Measurements from ENCODE around the gene FARP1.

DNA sequence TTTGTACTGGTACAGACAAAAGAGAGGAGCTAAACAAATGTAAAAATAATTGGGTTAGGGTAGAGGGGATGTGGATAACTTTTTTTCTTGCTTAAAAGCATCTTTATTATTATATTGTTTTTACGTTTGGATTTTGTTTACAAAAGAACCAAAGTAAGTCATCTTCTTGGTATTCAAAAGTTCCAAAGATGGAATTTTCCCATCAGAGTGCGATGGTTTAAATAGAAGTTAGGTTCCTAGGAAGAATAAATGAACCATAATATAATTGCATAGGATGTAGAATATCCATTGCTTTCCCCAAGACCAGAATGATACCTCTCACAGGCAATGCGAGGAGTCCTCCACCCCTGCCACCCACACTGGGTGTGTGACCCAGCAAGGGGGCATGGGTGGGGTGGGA lies 133.6 kb downstream of the FARP1 start:
- TF ChIP-seq CTCF (IDR thresholded peaks at IDR 0.05) (no peak), POLR2A (IDR thresholded peaks at IDR 0.05) (no peak)
